Spleen (tissue), 3 donors: ENCODE measurements around the gene DAO.

Source experiments
- POLR2A ChIP-seq, 3 donors: fragments of 450-650 bp; IDR thresholded peaks; one replicate each; pipeline ENCODE4 v1.5.1; 2017; ENCODE audit warnings: antibody characterized with exemption in 3 of 3, mild to moderate bottlenecking in 1 of 3
- POLR2AphosphoS5 ChIP-seq, 3 donors: sonication (generic); formaldehyde crosslinking; IDR thresholded peaks; one replicate each; pipeline ENCODE4 v1.5.1; 2017; ENCODE audit warnings: antibody characterized with exemption in 3 of 3

DNA sequence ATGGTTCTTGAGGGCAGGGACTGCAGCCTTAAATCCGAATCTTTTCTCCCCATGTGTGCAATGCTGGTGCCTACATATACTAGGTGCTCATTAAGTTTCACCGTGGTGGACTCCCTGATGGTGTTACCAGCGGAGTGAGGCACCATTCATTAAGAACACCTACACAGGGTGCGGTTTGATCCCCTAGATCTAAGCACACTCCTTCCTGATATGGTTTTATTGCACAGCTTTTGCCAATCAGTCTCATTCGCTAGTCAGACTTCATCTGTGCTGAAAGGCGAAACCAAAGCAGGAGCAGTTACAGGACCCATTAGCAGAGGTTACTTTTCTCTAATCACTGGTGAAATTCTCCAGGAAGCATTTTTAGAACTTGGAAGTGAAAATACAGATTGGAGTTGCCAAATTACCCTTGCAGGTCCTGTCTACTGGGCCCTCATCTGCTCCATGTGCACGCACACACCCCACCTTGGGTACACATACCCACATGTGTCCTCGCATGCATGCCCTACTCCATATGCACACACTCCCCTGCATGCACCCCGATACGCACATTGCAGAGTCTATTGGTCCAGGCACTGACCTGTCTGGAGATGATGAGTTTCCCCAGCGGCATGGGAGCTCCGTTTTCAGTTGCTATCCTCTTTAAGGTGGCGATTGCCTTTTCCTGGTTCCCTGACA lies 58.5 kb downstream of the DAO start:
- TF ChIP-seq POLR2AphosphoS5 (IDR thresholded peaks at IDR 0.05) (no peak), POLR2A (IDR thresholded peaks at IDR 0.05) (no peak)
